Nasal cavity respiratory epithelium epithelial cell of viscerocranial mucosa (primary cell): ENCODE data around the gene UBA5. TPM values are rescaled to one million over a fixed set of nuclear protein-coding genes. Genes with fewer than 3 reads are reported as not detected.

ENCODE experiments used
- total RNA-seq: library from RNA; depleted of rRNA; stranded (reverse); fragments of >200 nt; gene quantifications from 2 replicates; pipeline ENCODE4 v1.2.3, GENCODE V29; 2014

Gene UBA5
- 46.8 and 50.9 TPM in 2 replicates for total RNA-seq

GRCh38 chr3:132660052-132660810, at the start of gene UBA5:
Gene UBA5, plus strand, starts transcription at chr3:132660329. Its CDS starts 209 bp downstream, at chr3:132660538.

DNA sequence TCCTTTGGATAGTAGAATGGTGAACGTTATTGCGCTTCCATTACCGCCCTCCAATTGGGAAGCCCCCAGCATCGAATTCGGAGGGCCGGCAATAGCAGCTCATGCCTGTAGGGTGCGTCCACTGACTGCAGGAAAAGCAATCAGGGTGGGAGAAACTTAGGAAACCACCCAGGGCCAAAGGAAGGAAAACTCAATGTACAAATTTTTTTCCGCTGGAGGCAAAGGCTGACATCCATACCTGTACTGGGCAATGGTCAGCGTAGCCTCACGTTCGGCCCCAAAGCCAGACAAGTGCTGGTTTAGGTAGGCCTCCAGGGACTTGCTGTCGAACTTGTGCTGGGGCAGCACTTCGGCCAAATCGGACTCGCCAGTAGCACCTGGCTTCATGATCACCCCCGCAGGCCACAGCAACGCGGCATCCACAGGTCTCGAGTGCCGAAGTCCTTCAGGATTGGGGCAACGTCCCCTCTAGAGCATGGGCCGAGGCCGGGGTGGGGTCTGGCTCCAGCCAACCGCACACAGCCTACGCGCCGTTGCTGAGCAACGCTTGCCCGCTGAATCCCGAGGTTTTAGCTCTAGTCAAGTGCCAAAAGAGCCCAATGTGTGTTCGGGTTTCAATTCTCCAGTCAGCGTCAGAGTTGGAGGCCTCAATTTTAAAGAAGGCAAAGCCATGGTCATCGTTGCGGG, 621 bp upstream of the UBA5 start, which contains the start of gene ACAD11:
Gene ACAD11, minus strand, starts transcription at position 445 of the 687 bp plus-strand sequence. Its CDS starts 58 bp downstream, at position 387.

GRCh38 chr3:132722165-132723023, 62.3 kb downstream of the UBA5 start, which contains the start of gene NPHP3:
Gene NPHP3, minus strand, starts transcription at chr3:132722409. Its CDS starts 54 bp downstream, at chr3:132722355.

Other genes with a start within 250 kb of the UBA5 start
- gene DNAJC13, start 242.8 kb upstream of the UBA5 start, total RNA-seq, result 40.0 and 57.3 TPM in 2 replicates
- gene ACKR4, start 63.1 kb upstream of the UBA5 start, total RNA-seq, result not detected in 2 replicates
- gene ACAD11, start 520 bp upstream of the UBA5 start, total RNA-seq, result 31.1 and 33.2 TPM in 2 replicates
- gene NPHP3, start 62.1 kb downstream of the UBA5 start, total RNA-seq, result 13.0 and 21.6 TPM in 2 replicates